ENCODE measurements around the gene AHSP. TPM values are rescaled to one million over a fixed set of nuclear protein-coding genes. Genes with fewer than 3 reads are reported as not detected.
A peak's percentile ranks its signal among the peaks of the same experiment; 100 is the strongest.
"Not testable (repeated sequence)": the region's sequence is repeated elsewhere in the genome, so short reads cannot be mapped to it uniquely, and the experiment has no call there.

Gene AHSP
- total and polyA plus RNA-seq, 3 experiments from 2014 or later = not detected

- no peaks in the 10 kb centered on the region for H3K9me3 Mint-ChIP-seq
Measured at GRCh38 chr16:31501966-31502348, 25.7 kb upstream of the AHSP start.

DNA sequence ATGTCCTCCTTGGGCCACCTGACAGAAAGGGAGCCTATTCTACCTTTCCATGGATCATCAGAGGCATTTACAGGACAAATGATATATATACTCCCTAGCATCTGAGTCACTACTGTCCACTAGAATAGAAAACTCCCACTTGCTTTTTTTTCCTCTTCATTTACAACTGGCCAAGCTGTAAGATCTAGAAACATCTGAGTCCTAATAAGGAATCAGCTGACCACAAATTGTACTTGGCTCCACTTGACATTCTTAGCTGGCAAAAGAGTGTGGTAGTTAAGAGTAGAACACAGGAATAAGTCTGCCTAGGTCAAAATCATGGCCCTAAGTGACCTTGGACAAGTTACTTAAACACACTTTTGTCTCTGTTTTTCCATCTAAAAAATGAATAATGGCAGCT is 24.7 kb upstream of the AHSP start:
- Histone ChIP-seq H3K36me3 (ENCODE audit: insufficient read depth, low read length) (peaks cover 20% of the 10 kb centered on the region), H3K4me3 (ENCODE audit: low read length) (no peak overlapping the region), H3K4me1 (ENCODE audit: insufficient read depth, low read length) (peaks cover 16% of the 10 kb centered on the region), H3K27me3 (ENCODE audit: insufficient read depth, low read length, poor library complexity, severe bottlenecking) (no peaks in the 10 kb centered on the region), H3K9me3 (ENCODE audit: low read length) (no peaks in the 10 kb centered on the region), H3K27ac (ENCODE audit: low read depth, low read length) (no peak overlapping the region)
- peak overlapping the region in 2 of 8 donors; percentile 10 to 26 for H3K27ac Mint-ChIP-seq
- H3K9me3 Mint-ChIP-seq = no peaks in the 10 kb centered on the region
- CTCF ChIA-PET = interaction anchor here (0.9 kb wide), 1 partner anchor 16 kb away, joined by 3 read pairs; no protein-coding TSS in a partner anchor
- peaks cover 21 to 40% (median 32%) of the 10 kb centered on the region in 3 donors for H3K4me1 Mint-ChIP-seq
- peaks cover 3 to 47% (median 4%) of the 10 kb centered on the region in 3 donors for H3K36me3 Mint-ChIP-seq
- no peak overlapping the region for H3K4me3 Mint-ChIP-seq
- POLR2A ChIA-PET = no interaction called here
- DNase-seq = no peak
- H3K27me3 Mint-ChIP-seq = peaks cover 0 to 2% of the 10 kb centered on the region in 2 donors

More at GRCh38 chr16:31501966-31502348, 25.7 kb upstream of the AHSP start:
- POLR2A ChIA-PET = no interaction called here
- Histone ChIP-seq H3K27me3 (ENCODE audit: insufficient read depth, low read length, poor library complexity, severe bottlenecking) (no peaks in the 10 kb centered on the region), H3K36me3 (ENCODE audit: insufficient read depth, low read length) (peaks cover 20% of the 10 kb centered on the region), H3K27ac (ENCODE audit: low read depth, low read length) (no peak overlapping the region), H3K4me3 (ENCODE audit: low read length) (no peak overlapping the region), H3K4me1 (ENCODE audit: insufficient read depth, low read length) (peaks cover 9% of the 10 kb centered on the region), H3K9me3 (ENCODE audit: low read length) (no peaks in the 10 kb centered on the region)
- H3K4me1 Mint-ChIP-seq = peaks cover 13 to 32% (median 24%) of the 10 kb centered on the region in 3 donors
- H3K4me3 Mint-ChIP-seq = peak overlapping the region in 1 of 7 donors; percentile 25
- DNase-seq = peak in 1 of 5 donors; percentile 14
- CTCF ChIA-PET = no interaction called here
- H3K36me3 Mint-ChIP-seq = peaks cover 3 to 51% (median 4%) of the 10 kb centered on the region in 3 donors
- H3K27me3 Mint-ChIP-seq = peaks cover 0 to 2% of the 10 kb centered on the region in 2 donors
- peak overlapping the region in 3 of 8 donors; percentile 19 to 57 (median 24) for H3K27ac Mint-ChIP-seq

DNA sequence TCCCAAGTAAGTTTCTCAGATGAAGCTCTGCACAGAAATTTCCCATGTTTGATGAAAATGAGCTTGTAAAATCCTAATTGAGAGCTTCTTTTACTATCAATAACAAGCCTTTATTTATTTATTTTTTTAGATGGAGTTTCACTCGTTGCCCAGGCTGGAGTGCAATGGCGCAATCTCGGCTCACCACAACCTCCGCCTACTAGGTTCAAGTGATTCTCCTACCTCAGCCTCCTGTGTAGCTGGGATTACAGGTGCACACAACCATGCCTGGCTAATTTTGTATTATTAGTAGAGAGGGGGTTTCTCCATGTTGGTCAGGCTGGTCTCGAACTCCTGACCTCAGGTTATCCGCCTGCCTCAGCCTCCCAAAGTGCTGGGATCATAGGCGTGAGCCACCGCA is 24.1 kb upstream of the AHSP start:
- peaks cover 2 to 46% (median 4%) of the 10 kb centered on the region in 3 donors for H3K36me3 Mint-ChIP-seq
- H3K27me3 ChIP-seq (ENCODE audit: insufficient read depth, low read length, poor library complexity, severe bottlenecking); H3K27ac ChIP-seq (ENCODE audit: low read depth, low read length); H3K9me3 Mint-ChIP-seq; POLR2A ChIA-PET; H3K27me3 Mint-ChIP-seq; H3K4me3 Mint-ChIP-seq; H3K9me3 ChIP-seq (ENCODE audit: low read length); H3K4me3 ChIP-seq (ENCODE audit: low read length): not testable (repeated sequence)
- CTCF ChIA-PET = interaction anchor here (0.9 kb wide), 1 partner anchor 16 kb away, joined by 3 read pairs; no protein-coding TSS in a partner anchor
- H3K27ac Mint-ChIP-seq = peak overlapping the region in 2 of 8 donors; percentile 50 to 51
- peak in 1 of 5 donors; percentile 19 for DNase-seq
- H3K4me1 ChIP-seq (ENCODE audit: insufficient read depth, low read length) = peaks cover 16% of the 10 kb centered on the region
- H3K36me3 ChIP-seq (ENCODE audit: insufficient read depth, low read length) = peaks cover 15% of the 10 kb centered on the region
- H3K4me1 Mint-ChIP-seq = peaks cover 24 to 45% (median 35%) of the 10 kb centered on the region in 3 donors

GRCh38 chr16:31504159-31504558 is 23.5 kb upstream of the AHSP start:
- no peak for DNase-seq
- Mint-ChIP-seq H3K36me3 (peaks cover 0 to 43% (median 4%) of the 10 kb centered on the region in 3 donors), H3K4me3 (no peak overlapping the region), H3K9me3 (no peaks in the 10 kb centered on the region), H3K27me3 (peaks cover 0 to 2% of the 10 kb centered on the region in 2 donors), H3K4me1 (peaks cover 28 to 51% (median 41%) of the 10 kb centered on the region in 3 donors), H3K27ac (peak overlapping the region in 2 of 8 donors; percentile 42 to 65)
- H3K9me3 ChIP-seq (ENCODE audit: low read length) = no peaks in the 10 kb centered on the region
- peaks cover 21% of the 10 kb centered on the region for H3K4me1 ChIP-seq (ENCODE audit: insufficient read depth, low read length)
- no peak overlapping the region for H3K27ac ChIP-seq (ENCODE audit: low read depth, low read length)
- H3K36me3 ChIP-seq (ENCODE audit: insufficient read depth, low read length) = peaks cover 9% of the 10 kb centered on the region
- CTCF ChIA-PET = no interaction called here
- H3K27me3 ChIP-seq (ENCODE audit: insufficient read depth, low read length, poor library complexity, severe bottlenecking) = no peaks in the 10 kb centered on the region
- H3K4me3 ChIP-seq (ENCODE audit: low read length) = no peak overlapping the region
- POLR2A ChIA-PET = no interaction called here

- Mint-ChIP-seq H3K9me3 (no peaks in the 10 kb centered on the region), H3K4me1 (peaks cover 35 to 62% (median 52%) of the 10 kb centered on the region in 3 donors), H3K27ac (peak overlapping the region in 7 of 8 donors; percentile 4 to 96 (median 58)), H3K36me3 (peaks cover 0 to 32% (median 4%) of the 10 kb centered on the region in 3 donors), H3K4me3 (peak overlapping the region in 1 of 7 donors; percentile 96), H3K27me3 (peaks cover 0 to 2% of the 10 kb centered on the region in 2 donors)
- ChIA-PET CTCF (no interaction called here), POLR2A (no interaction called here)
- H3K9me3 ChIP-seq (ENCODE audit: low read length) = no peaks in the 10 kb centered on the region
- H3K27ac ChIP-seq (ENCODE audit: low read depth, low read length) = no peak overlapping the region
- no peak overlapping the region for H3K4me3 ChIP-seq (ENCODE audit: low read length)
- DNase-seq = no peak
- H3K4me1 ChIP-seq (ENCODE audit: insufficient read depth, low read length) = peaks cover 30% of the 10 kb centered on the region
- H3K27me3 ChIP-seq (ENCODE audit: insufficient read depth, low read length, poor library complexity, severe bottlenecking) = no peaks in the 10 kb centered on the region
- peaks cover under 1% of the 10 kb centered on the region for H3K36me3 ChIP-seq (ENCODE audit: insufficient read depth, low read length)
Measured at GRCh38 chr16:31505483-31505882, 22.2 kb upstream of the AHSP start.

GRCh38 chr16:31507617-31507928 is 20.1 kb upstream of the AHSP start:
- Mint-ChIP-seq H3K36me3 (peaks cover 0 to 30% (median 4%) of the 10 kb centered on the region in 3 donors), H3K27me3 (no peaks in the 10 kb centered on the region), H3K9me3 (no peaks in the 10 kb centered on the region), H3K4me3 (peak overlapping the region; percentile 88 to 97 (median 93)), H3K4me1 (peaks cover 35 to 67% (median 54%) of the 10 kb centered on the region in 3 donors), H3K27ac (peak overlapping the region; percentile 94 to 99 (median 96))
- Histone ChIP-seq H3K4me3 (ENCODE audit: low read length) (peak overlapping the region; percentile 61), H3K27me3 (ENCODE audit: insufficient read depth, low read length, poor library complexity, severe bottlenecking) (no peaks in the 10 kb centered on the region), H3K9me3 (ENCODE audit: low read length) (no peaks in the 10 kb centered on the region), H3K36me3 (ENCODE audit: insufficient read depth, low read length) (no peaks in the 10 kb centered on the region), H3K27ac (ENCODE audit: low read depth, low read length) (peak overlapping the region; percentile 91), H3K4me1 (ENCODE audit: insufficient read depth, low read length) (peaks cover 30% of the 10 kb centered on the region)
- ChIA-PET POLR2A (interaction anchor here (1.2 to 2.2 kb wide), 5 partner anchors 20 to 366 kb away, joined by 4 to 15 read pairs (median 5); partner anchors contain the start of genes ARMC5 and ZNF267), CTCF (interaction anchor here (1.2 to 1.6 kb wide), 4 partner anchors 31 to 362 kb away, joined by 3 to 6 read pairs (median 4); no protein-coding TSS in a partner anchor)
- no peak for DNase-seq

DNA sequence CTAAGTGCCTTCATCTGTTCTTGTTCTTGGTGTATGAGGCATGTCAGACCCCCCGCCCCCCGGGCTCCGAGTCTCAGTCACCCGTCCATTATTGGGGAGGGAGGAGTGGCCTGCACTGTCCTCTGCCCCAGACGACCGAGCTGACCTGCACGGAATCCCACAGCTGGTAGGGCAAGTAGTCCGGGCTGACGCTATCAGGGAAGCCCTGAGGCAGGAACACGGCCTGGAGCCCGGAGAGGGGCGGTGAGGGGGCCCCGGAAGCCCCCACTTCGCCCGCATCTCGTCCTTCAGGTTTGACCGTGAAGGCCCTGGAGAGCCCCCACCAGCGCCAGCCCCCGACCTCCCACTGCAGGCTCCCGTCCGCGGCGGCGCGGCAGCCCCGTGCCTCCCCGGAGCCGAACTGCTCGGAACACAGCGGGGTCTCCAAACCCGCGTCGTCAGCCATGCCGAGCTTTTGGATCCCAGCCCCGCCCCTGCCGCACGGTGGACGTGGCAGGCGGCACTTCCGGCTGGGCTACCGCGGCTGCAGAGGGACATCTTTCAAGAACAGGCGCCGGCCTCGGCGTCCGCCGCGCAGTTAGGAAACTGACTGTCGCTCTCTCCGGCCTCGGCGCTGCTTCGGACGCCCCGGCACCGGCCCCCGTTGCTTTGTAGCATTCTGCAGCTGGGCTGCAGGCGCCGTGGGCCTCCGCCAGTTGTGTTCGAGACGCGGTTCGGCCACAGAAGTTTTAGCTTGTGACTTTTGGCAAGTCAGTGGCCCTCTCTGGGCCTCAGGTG is 19.6 kb upstream of the AHSP start, which contains the start of gene RUSF1:
TSS of gene RUSF1 (minus strand) at position 463 of the 777 bp plus-strand sequence. CDS start at position 445, 18 bp downstream.
- peak within 1 kb of the TSS; percentile 91 for H3K27ac ChIP-seq (ENCODE audit: low read depth, low read length)
- peak; percentile 69 to 86 (median 74) for DNase-seq
- CTCF ChIA-PET = interaction anchor here (0.9 to 1.6 kb wide), 5 partner anchors 9 to 362 kb away, joined by 3 to 6 read pairs (median 4); no protein-coding TSS in a partner anchor
- Mint-ChIP-seq H3K4me1 (peaks cover 35 to 62% (median 50%) of the 10 kb centered on the region in 3 donors), H3K27ac (peak within 1 kb of the TSS; percentile 94 to 99 (median 96)), H3K9me3 (no peaks in the 10 kb centered on the region), H3K27me3 (no peaks in the 10 kb centered on the region), H3K4me3 (peak within 1 kb of the TSS; percentile 88 to 97 (median 93)), H3K36me3 (peaks cover 0 to 30% (median 4%) of the 10 kb centered on the region in 3 donors)
- H3K4me3 ChIP-seq (ENCODE audit: low read length) = peak within 1 kb of the TSS; percentile 61
- H3K9me3 ChIP-seq (ENCODE audit: low read length) = no peaks in the 10 kb centered on the region
- peaks cover 30% of the 10 kb centered on the region for H3K4me1 ChIP-seq (ENCODE audit: insufficient read depth, low read length)
- no peaks in the 10 kb centered on the region for H3K36me3 ChIP-seq (ENCODE audit: insufficient read depth, low read length)
- no peaks in the 10 kb centered on the region for H3K27me3 ChIP-seq (ENCODE audit: insufficient read depth, low read length, poor library complexity, severe bottlenecking)
- POLR2A ChIA-PET = interaction anchor here (0.7 to 2.2 kb wide), 8 partner anchors 13 to 365 kb away, joined by 3 to 15 read pairs (median 5); partner anchors contain the start of genes ARMC5 and ZNF267

Measured in CD8-positive, alpha-beta memory T cell (primary cell).